H1 (cell line): Measurements from ENCODE around the gene IER5.

Experiments used
- CEBPB ChIP-seq: IDR thresholded peaks from 2 replicates; pipeline ENCODE4 v1.6.1; 2012; ENCODE audit warnings: low read depth, low read length
- CREB1 ChIP-seq: IDR thresholded peaks from 2 replicates; pipeline ENCODE4 v1.6.1; 2012; ENCODE audit warnings: inconsistent platforms
- EP300 ChIP-seq, 2 experiments: IDR thresholded peaks; 1 replicate in 1 of 2; 2 replicates in 1 of 2; pipeline ENCODE4 v1.6.1; 2011 to 2012; ENCODE audit warnings: low read depth in 2 of 2, low read length in 2 of 2, mild to moderate bottlenecking in 2 of 2, borderline replicate concordance in 1 of 2, inconsistent platforms in 1 of 2, moderate library complexity in 1 of 2
- EZH2 ChIP-seq: fragments of 200-600 bp; sonication (generic); IDR thresholded peaks from 2 replicates; pipeline ENCODE4 v1.7.1; 2012; ENCODE audit warnings: low read depth, mild to moderate bottlenecking, moderate library complexity, low read length, inconsistent platforms; ENCODE audit not compliant: severe bottlenecking
- GABPA ChIP-seq: IDR thresholded peaks from 2 replicates; pipeline ENCODE4 v1.6.1; 2011; ENCODE audit warnings: mild to moderate bottlenecking, low read length, moderate library complexity, borderline replicate concordance; ENCODE audit not compliant: insufficient read depth
- HDAC2 ChIP-seq, 2 experiments: fragments of 300-600 bp in 1 of 2; sonication (generic) in 1 of 2; IDR thresholded peaks; 2 replicates each; pipeline ENCODE4 v1.6.1; 2011 to 2012; ENCODE audit warnings: low read depth in 2 of 2, low read length in 2 of 2, mild to moderate bottlenecking in 2 of 2, moderate library complexity in 2 of 2, borderline replicate concordance in 1 of 2, inconsistent platforms in 1 of 2
- KDM1A ChIP-seq: fragments of 200-600, 300-600 bp; sonication (generic); IDR thresholded peaks from 2 replicates; pipeline ENCODE4 v1.7.1; 2016; ENCODE audit warnings: mild to moderate bottlenecking, low read length, borderline replicate concordance
- POLR2A ChIP-seq, 2 experiments: IDR thresholded peaks; 1 replicate in 1 of 2; 2 replicates in 1 of 2; pipeline ENCODE4 v1.6.1; 2011; ENCODE audit warnings: low read depth in 2 of 2, low read length in 2 of 2, mild to moderate bottlenecking in 2 of 2; ENCODE audit errors: control extremely low read depth in 1 of 2
- RAD21 ChIP-seq, 2 experiments: IDR thresholded peaks in 1 of 2; conservative IDR thresholded peaks in 1 of 2; 2 replicates each; pipeline ENCODE4 v1.6.1; 2011; ENCODE audit warnings: low read depth in 2 of 2, low read length in 2 of 2, improper control_type of control experiment in 1 of 2, inconsistent platforms in 1 of 2, mild to moderate bottlenecking in 1 of 2, moderate library complexity in 1 of 2
- SP1 ChIP-seq: IDR thresholded peaks from 2 replicates; pipeline ENCODE4 v1.6.1; 2011; ENCODE audit warnings: low read depth, low read length
- SP4 ChIP-seq: IDR thresholded peaks from 2 replicates; pipeline ENCODE4 v1.6.1; 2012; ENCODE audit warnings: low read length, inconsistent platforms
- TAF1 ChIP-seq: IDR thresholded peaks from 2 replicates; pipeline ENCODE4 v1.6.1; 2011; ENCODE audit warnings: mild to moderate bottlenecking, low read depth, low read length
- TF ChIP-seq, protein P1 (sequence below), 3 experiments: IDR thresholded peaks; 1 replicate in 2 of 3; 2 replicates in 1 of 3; pipeline versions ENCODE4 v1.5.1 to v1.6.1; 2011; ENCODE audit warnings: low read length in 3 of 3, mild to moderate bottlenecking in 3 of 3, inconsistent platforms in 2 of 3, low read depth in 1 of 3, moderate library complexity in 1 of 3; ENCODE audit not compliant: insufficient read depth in 1 of 3; ENCODE audit errors: control extremely low read depth in 1 of 3

DNA sequence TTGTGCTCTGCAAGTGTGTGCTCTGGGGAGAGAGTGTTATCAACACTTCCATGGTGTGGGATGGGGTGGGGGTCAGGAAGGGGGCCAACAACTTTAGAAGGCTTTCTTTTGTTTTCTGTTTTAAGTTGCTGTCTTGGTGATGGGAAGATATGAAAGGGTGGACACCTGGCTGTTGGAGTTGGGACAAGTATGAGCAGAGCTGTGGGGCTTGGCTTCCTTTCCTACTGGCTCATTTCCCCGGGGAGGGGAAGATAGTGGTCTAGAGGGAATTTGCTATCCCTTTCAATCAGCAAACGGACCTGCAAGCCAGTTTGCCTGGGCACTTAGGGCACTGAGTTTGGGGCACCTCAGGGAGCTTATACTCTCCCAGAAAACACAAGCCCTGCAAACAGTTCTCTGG, 19.2 kb downstream of the IER5 start:
- TF ChIP-seq, protein P1, sequence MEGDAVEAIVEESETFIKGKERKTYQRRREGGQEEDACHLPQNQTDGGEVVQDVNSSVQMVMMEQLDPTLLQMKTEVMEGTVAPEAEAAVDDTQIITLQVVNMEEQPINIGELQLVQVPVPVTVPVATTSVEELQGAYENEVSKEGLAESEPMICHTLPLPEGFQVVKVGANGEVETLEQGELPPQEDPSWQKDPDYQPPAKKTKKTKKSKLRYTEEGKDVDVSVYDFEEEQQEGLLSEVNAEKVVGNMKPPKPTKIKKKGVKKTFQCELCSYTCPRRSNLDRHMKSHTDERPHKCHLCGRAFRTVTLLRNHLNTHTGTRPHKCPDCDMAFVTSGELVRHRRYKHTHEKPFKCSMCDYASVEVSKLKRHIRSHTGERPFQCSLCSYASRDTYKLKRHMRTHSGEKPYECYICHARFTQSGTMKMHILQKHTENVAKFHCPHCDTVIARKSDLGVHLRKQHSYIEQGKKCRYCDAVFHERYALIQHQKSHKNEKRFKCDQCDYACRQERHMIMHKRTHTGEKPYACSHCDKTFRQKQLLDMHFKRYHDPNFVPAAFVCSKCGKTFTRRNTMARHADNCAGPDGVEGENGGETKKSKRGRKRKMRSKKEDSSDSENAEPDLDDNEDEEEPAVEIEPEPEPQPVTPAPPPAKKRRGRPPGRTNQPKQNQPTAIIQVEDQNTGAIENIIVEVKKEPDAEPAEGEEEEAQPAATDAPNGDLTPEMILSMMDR (IDR thresholded peaks at IDR 0.05; ENCODE audit: control extremely low read depth in 1 of 3, insufficient read depth in 1 of 3, low read depth in 1 of 3, low read length in 3 of 3) = no peak
- TF ChIP-seq GABPA (no peak), EZH2 (no peak), CREB1 (no peak), POLR2A (IDR thresholded peaks at IDR 0.05; ENCODE audit: control extremely low read depth in 1 of 2, low read depth in 2 of 2, low read length in 2 of 2) (no peak), CEBPB (no peak), KDM1A (no peak), SP1 (no peak), RAD21 (IDR thresholded peaks at IDR 0.05 in 1 of 2, conservative IDR thresholded peaks at IDR 0.05 in 1 of 2; ENCODE audit: low read depth in 2 of 2, low read length in 2 of 2) (no peak), TAF1 (no peak), SP4 (no peak), HDAC2 (IDR thresholded peaks at IDR 0.05; ENCODE audit: borderline replicate concordance in 1 of 2, low read depth in 2 of 2, low read length in 2 of 2) (no peak), EP300 (IDR thresholded peaks at IDR 0.05; ENCODE audit: borderline replicate concordance in 1 of 2, low read depth in 2 of 2, low read length in 2 of 2) (no peak)
